SK-N-SH (cell line): ENCODE data around the gene RASGRF2. TPM values are rescaled to one million over a fixed set of nuclear protein-coding genes. Genes with fewer than 3 reads are reported as not detected.

Source experiments
- CTCF ChIA-PET: fragments of 300-600, 350-600 bp; formaldehyde crosslinking; extraction: SDS; loops from one replicate; lab custom pipeline; 2021; lab: Yijun Ruan, JAX
- POLR2A ChIA-PET: fragments of 350-600 bp; sonication (Branson Sonifier 250); formaldehyde crosslinking; extraction: SDS; loops from one replicate; lab custom pipeline; 2020; ENCODE audit warnings: antibody characterized with exemption, inconsistent platforms; lab: Yijun Ruan, JAX
- DNase-seq: peaks from one replicate; pipeline ENCODE4 v3.0.0; 2012
- H2AFZ ChIP-seq: fragments of 200-600 bp; sonication (generic); 2 replicates; pipeline ENCODE4 v1.8.1; 2016; ENCODE audit warnings: antibody characterized with exemption, mild to moderate bottlenecking, low read depth
- H3F3A ChIP-seq: fragments of 200-600 bp; sonication (generic); replicated peaks from 2 replicates; pipeline ENCODE3; 2016; ENCODE audit warnings: antibody characterized with exemption, mild to moderate bottlenecking; ENCODE audit not compliant: insufficient read depth
- H3K27ac ChIP-seq, 2 experiments: fragments of 200-500 bp in 1 of 2; fragments of 200-600 bp in 1 of 2; sonication (Bioruptor generic) in 1 of 2; sonication (generic), shearing (Covaris generic) in 1 of 2; 2 replicates each; pipeline versions ENCODE4 v1.5.1 to v1.6.1; 2014 to 2016; ENCODE audit warnings: low read depth in 2 of 2, inconsistent platforms in 1 of 2, low read length in 1 of 2, mild to moderate bottlenecking in 1 of 2, mixed read lengths in 1 of 2
- H3K27me3 ChIP-seq: fragments of 200-600 bp; sonication (generic), shearing (Covaris generic); 2 replicates; pipeline ENCODE4 v1.6.1; 2016; ENCODE audit warnings: mixed run types; ENCODE audit not compliant: insufficient read depth
- H3K36me3 ChIP-seq, 2 experiments: fragments of 200-500 bp in 1 of 2; fragments of 200-600 bp in 1 of 2; sonication (Bioruptor generic) in 1 of 2; sonication (generic) in 1 of 2; replicated peaks in 1 of 2; 2 replicates each; pipeline versions ENCODE3 to v1.5.1; 2014 to 2016; ENCODE audit warnings: low read length in 1 of 2, mild to moderate bottlenecking in 1 of 2; ENCODE audit not compliant: insufficient read depth in 2 of 2, control insufficient read depth in 1 of 2
- H3K4me1 ChIP-seq, 2 experiments: fragments of 200-500 bp in 1 of 2; fragments of 200-600 bp in 1 of 2; sonication (Bioruptor generic) in 1 of 2; sonication (generic), shearing (Covaris generic) in 1 of 2; 2 replicates each; pipeline versions ENCODE4 v1.5.1 to v1.6.1; 2014 to 2016; ENCODE audit warnings: low read depth in 1 of 2, low read length in 1 of 2, mixed run types in 1 of 2; ENCODE audit not compliant: insufficient read depth in 2 of 2, control insufficient read depth in 1 of 2
- H3K4me2 ChIP-seq: fragments of 200-600 bp; sonication (generic), shearing (Covaris generic); 2 replicates; pipeline ENCODE4 v1.6.1; 2017; ENCODE audit warnings: mixed run types
- H3K4me3 ChIP-seq, 2 experiments: fragments of 200-500 bp in 1 of 2; fragments of 200-600 bp in 1 of 2; sonication (Bioruptor generic) in 1 of 2; sonication (generic), shearing (Covaris generic) in 1 of 2; 2 replicates each; pipeline versions ENCODE4 v1.5.1 to v1.8.1; 2014 to 2016; ENCODE audit warnings: low read depth in 2 of 2, inconsistent platforms in 1 of 2, low read length in 1 of 2, mild to moderate bottlenecking in 1 of 2, mixed read lengths in 1 of 2, moderate library complexity in 1 of 2
- H3K79me2 ChIP-seq: fragments of 200-600 bp; sonication (generic); 2 replicates; pipeline ENCODE4 v1.8.1; 2017; ENCODE audit warnings: mild to moderate bottlenecking; ENCODE audit not compliant: insufficient read depth
- H3K9ac ChIP-seq: fragments of 200-600 bp; sonication (generic); 2 replicates; pipeline ENCODE4 v1.6.1; 2017; ENCODE audit warnings: mixed run types
- H3K9me2 ChIP-seq: fragments of 200-600 bp; sonication (generic); 2 replicates; pipeline ENCODE4 v1.6.1; 2017; ENCODE audit warnings: mixed run types
- H3K9me3 ChIP-seq: fragments of 200-600 bp; sonication (generic); 2 replicates; pipeline ENCODE4 v1.6.1; 2017; ENCODE audit warnings: mixed run types, mild to moderate bottlenecking, moderate library complexity
- H4K20me1 ChIP-seq: fragments of 200-600 bp; sonication (generic); 2 replicates; pipeline ENCODE4 v1.6.1; 2017; ENCODE audit warnings: mild to moderate bottlenecking, mixed run types; ENCODE audit not compliant: insufficient read depth
- CHD2 ChIP-seq: fragments of 150-350 bp; IDR thresholded peaks from 2 replicates; pipeline ENCODE4 v1.6.1; 2018; ENCODE audit warnings: low read length; ENCODE audit not compliant: partially characterized antibody
- ELF1 ChIP-seq: IDR thresholded peaks from 2 replicates; pipeline ENCODE4 v1.4.0; 2012
- FOSL2 ChIP-seq: IDR thresholded peaks from 2 replicates; pipeline ENCODE4 v1.4.0; 2012; ENCODE audit warnings: low read depth, mild to moderate bottlenecking, moderate library complexity, borderline replicate concordance
- FOXJ3 ChIP-seq: sonication (generic); formaldehyde crosslinking; IDR thresholded peaks from 2 replicates; pipeline ENCODE4 v1.5.1; 2020; ENCODE audit warnings: mild to moderate bottlenecking, missing genetic modification reagents
- GABPA ChIP-seq: IDR thresholded peaks from 2 replicates; pipeline ENCODE4 v1.4.0; 2012; ENCODE audit warnings: low read depth, mild to moderate bottlenecking
- IRF3 ChIP-seq: fragments of 150-350 bp; IDR thresholded peaks from 2 replicates; pipeline ENCODE4 v1.6.1; 2016; ENCODE audit warnings: mild to moderate bottlenecking, low read depth, low read length
- MAX ChIP-seq: IDR thresholded peaks from 2 replicates; pipeline ENCODE4 v1.4.0; 2012; ENCODE audit warnings: low read depth
- MXI1 ChIP-seq: IDR thresholded peaks from 2 replicates; pipeline ENCODE4 v1.6.1; 2012; ENCODE audit warnings: mild to moderate bottlenecking, low read depth, low read length, improper control_type of control experiment
- PBX3 ChIP-seq: IDR thresholded peaks from 2 replicates; pipeline ENCODE4; 2012
- RAD21 ChIP-seq: IDR thresholded peaks from 2 replicates; pipeline ENCODE4 v1.6.1; 2012; ENCODE audit warnings: mild to moderate bottlenecking, low read length
- REST ChIP-seq: IDR thresholded peaks from 2 replicates; pipeline ENCODE4 v1.6.1; 2012; ENCODE audit warnings: mild to moderate bottlenecking, low read depth, low read length, moderate library complexity
- RFX5 ChIP-seq: IDR thresholded peaks from 2 replicates; pipeline ENCODE4 v1.6.1; 2012; ENCODE audit warnings: mild to moderate bottlenecking, improper control_type of control experiment, low read length
- SIN3A ChIP-seq: IDR thresholded peaks from 2 replicates; pipeline ENCODE4 v1.6.1; 2012; ENCODE audit warnings: low read depth, mild to moderate bottlenecking, low read length, moderate library complexity, borderline replicate concordance
- SMC3 ChIP-seq: IDR thresholded peaks from 2 replicates; pipeline ENCODE4 v1.6.1; 2012; ENCODE audit warnings: low read depth, low read length, improper control_type of control experiment
- TAF1 ChIP-seq: IDR thresholded peaks from 2 replicates; pipeline ENCODE4 v1.6.1; 2012; ENCODE audit warnings: low read depth, mild to moderate bottlenecking, low read length, moderate library complexity, borderline replicate concordance
- TCF12 ChIP-seq: IDR thresholded peaks from 2 replicates; pipeline ENCODE4 v1.4.0; 2012
- USF2 ChIP-seq: fragments of 150-350 bp; IDR thresholded peaks from 2 replicates; pipeline ENCODE4 v1.6.1; 2017; ENCODE audit warnings: antibody characterized with exemption, low read length, low read depth, borderline replicate concordance
- WGBS: methylation state at CpG from one replicate; pipeline ENCODE4 v1.1.6; 2017; ENCODE audit warnings: low lambda C conversion rate; 5-methylcytosine and 5-hydroxymethylcytosine counted together
- polyA plus RNA-seq, 3 experiments: library from polyadenylated mRNA; depleted of rRNA; stranded (reverse); fragments of >200 nt; gene quantifications; 2 replicates each; pipeline ENCODE4 v1.2.3, GENCODE V29; 2012

RASGRF2 gene
- polyA plus RNA-seq, 1 of the 3 experiments (the other 2 are of a cell fraction), result under 0.01 TPM

GRCh38 chr5:81181576-81182316, 221.6 kb downstream of the RASGRF2 start:
- Histone ChIP-seq H3K27ac (no peak overlapping the region; a peak in 2 of 4 replicates), H3K9me3 (no peaks in the 10 kb centered on the region), H4K20me1 (no peaks in the 10 kb centered on the region), H3K4me2 (no peak overlapping the region), H3K4me1 (peaks cover 0 to 50% of the 10 kb centered on the region in 2 experiments; a peak in 2 of 4 replicates), H3K36me3 (no peaks in the 10 kb centered on the region), H3K27me3 (no peaks in the 10 kb centered on the region), H3K9ac (no peak overlapping the region), H3F3A (no peaks in the 10 kb centered on the region), H3K4me3 (no peak overlapping the region), H2AFZ (no peak overlapping the region), H3K9me2 (no peaks in the 10 kb centered on the region), H3K79me2 (no peaks in the 10 kb centered on the region)
- POLR2A ChIA-PET, result no interaction called here
- CTCF ChIA-PET, result interaction anchor here (0.5 to 7.4 kb wide), 4 partner anchors 13 to 701 kb away, joined by 3 to 58 read pairs (median 4); no protein-coding TSS in a partner anchor
- DNase-seq, result no peak
- WGBS, result 90% methylated on average over 4 of the region's 4 CpGs
- TF ChIP-seq MXI1 (no peak), TCF12 (no peak), CHD2 (no peak), RAD21 (no peak), TAF1 (no peak), PBX3 (no peak), REST (no peak), SMC3 (no peak), FOSL2 (no peak), MAX (no peak), IRF3 (no peak), ELF1 (no peak), SIN3A (no peak), FOXJ3 (no peak), RFX5 (no peak), GABPA (no peak), USF2 (no peak)
